Measurements from ENCODE around the gene UQCRHL.

DNA sequence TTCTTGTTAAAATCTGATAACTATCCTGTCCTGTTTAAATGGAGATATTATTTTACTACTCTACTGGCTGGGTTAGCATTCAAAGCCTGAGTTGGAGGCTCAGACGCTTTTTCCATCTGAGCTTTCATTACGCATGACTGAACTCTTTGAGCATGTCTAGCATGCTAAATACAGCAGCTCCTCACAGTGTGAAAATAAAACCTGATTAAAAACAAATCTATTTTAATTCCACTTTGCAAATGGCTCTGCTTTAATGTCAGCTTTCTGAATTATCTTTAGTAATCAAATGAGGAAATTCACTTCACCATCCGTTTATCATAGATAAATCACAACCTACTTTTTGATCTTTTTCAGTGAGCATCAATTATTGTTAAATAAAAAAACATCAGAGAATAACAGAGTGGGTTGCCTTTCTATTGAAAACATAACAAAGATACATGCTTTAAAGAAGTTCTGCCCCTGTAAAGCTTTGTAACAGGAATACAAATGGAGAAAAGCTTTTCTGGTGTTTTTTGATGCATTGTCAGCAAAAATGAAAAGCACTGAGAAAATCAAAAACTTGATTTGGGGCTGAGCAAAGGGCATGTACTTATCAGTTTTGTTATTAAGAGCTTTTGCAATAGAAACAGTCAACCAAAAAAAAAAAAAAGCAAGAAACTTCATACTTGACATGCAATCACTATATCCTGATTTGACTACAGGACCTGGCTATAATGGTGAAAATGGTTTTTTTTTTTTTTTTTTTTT, 36.5 kb upstream of the UQCRHL start:
- TF ChIP-seq POLR2AphosphoS5 (IDR thresholded peaks at IDR 0.05): no peak
- TF ChIP-seq POLR2A (IDR thresholded peaks at IDR 0.05): no peak
- TF ChIP-seq, protein P1, sequence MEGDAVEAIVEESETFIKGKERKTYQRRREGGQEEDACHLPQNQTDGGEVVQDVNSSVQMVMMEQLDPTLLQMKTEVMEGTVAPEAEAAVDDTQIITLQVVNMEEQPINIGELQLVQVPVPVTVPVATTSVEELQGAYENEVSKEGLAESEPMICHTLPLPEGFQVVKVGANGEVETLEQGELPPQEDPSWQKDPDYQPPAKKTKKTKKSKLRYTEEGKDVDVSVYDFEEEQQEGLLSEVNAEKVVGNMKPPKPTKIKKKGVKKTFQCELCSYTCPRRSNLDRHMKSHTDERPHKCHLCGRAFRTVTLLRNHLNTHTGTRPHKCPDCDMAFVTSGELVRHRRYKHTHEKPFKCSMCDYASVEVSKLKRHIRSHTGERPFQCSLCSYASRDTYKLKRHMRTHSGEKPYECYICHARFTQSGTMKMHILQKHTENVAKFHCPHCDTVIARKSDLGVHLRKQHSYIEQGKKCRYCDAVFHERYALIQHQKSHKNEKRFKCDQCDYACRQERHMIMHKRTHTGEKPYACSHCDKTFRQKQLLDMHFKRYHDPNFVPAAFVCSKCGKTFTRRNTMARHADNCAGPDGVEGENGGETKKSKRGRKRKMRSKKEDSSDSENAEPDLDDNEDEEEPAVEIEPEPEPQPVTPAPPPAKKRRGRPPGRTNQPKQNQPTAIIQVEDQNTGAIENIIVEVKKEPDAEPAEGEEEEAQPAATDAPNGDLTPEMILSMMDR (IDR thresholded peaks at IDR 0.05): no peak
